ENCODE measurements around the gene GJA4.

GRCh38 chr1:34796990-34797389 lies 4.2 kb downstream of the GJA4 start:
- TF ChIP-seq EP300 (IDR thresholded peaks at IDR 0.05): no peak
- no peak for TF ChIP-seq CTCF (IDR thresholded peaks at IDR 0.05)
- no peak for TF ChIP-seq POLR2A (IDR thresholded peaks at IDR 0.05)
- no peak for TF ChIP-seq POLR2AphosphoS5 (IDR thresholded peaks at IDR 0.05)

All from upper lobe of left lung (tissue), 4 donors.